ENCODE results near the gene SULF2.

DNA sequence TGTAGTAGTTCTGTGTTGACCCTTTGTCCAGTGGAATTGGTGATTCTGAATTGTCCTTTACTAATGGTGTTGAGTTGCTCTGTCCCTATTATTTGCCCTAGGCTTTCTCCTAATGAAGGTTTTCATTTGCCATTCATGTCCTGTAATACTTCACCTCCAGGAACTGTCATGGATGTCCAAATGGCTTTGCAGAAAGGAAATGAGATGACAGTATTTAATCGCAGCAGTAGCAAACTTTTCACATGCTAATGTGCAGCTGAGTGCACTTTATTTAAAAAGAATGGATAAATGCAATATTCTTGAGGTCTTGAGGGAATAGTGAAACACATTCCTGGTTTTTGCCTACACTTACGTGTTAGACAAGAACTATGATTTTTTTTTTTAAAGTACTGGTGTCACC is 131.4 kb downstream of the SULF2 start:
- TF ChIP-seq, protein P1, sequence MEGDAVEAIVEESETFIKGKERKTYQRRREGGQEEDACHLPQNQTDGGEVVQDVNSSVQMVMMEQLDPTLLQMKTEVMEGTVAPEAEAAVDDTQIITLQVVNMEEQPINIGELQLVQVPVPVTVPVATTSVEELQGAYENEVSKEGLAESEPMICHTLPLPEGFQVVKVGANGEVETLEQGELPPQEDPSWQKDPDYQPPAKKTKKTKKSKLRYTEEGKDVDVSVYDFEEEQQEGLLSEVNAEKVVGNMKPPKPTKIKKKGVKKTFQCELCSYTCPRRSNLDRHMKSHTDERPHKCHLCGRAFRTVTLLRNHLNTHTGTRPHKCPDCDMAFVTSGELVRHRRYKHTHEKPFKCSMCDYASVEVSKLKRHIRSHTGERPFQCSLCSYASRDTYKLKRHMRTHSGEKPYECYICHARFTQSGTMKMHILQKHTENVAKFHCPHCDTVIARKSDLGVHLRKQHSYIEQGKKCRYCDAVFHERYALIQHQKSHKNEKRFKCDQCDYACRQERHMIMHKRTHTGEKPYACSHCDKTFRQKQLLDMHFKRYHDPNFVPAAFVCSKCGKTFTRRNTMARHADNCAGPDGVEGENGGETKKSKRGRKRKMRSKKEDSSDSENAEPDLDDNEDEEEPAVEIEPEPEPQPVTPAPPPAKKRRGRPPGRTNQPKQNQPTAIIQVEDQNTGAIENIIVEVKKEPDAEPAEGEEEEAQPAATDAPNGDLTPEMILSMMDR (IDR thresholded peaks at IDR 0.05; ENCODE audit: low read depth, low read length, missing input control): no peak
- TF ChIP-seq, protein P2, sequence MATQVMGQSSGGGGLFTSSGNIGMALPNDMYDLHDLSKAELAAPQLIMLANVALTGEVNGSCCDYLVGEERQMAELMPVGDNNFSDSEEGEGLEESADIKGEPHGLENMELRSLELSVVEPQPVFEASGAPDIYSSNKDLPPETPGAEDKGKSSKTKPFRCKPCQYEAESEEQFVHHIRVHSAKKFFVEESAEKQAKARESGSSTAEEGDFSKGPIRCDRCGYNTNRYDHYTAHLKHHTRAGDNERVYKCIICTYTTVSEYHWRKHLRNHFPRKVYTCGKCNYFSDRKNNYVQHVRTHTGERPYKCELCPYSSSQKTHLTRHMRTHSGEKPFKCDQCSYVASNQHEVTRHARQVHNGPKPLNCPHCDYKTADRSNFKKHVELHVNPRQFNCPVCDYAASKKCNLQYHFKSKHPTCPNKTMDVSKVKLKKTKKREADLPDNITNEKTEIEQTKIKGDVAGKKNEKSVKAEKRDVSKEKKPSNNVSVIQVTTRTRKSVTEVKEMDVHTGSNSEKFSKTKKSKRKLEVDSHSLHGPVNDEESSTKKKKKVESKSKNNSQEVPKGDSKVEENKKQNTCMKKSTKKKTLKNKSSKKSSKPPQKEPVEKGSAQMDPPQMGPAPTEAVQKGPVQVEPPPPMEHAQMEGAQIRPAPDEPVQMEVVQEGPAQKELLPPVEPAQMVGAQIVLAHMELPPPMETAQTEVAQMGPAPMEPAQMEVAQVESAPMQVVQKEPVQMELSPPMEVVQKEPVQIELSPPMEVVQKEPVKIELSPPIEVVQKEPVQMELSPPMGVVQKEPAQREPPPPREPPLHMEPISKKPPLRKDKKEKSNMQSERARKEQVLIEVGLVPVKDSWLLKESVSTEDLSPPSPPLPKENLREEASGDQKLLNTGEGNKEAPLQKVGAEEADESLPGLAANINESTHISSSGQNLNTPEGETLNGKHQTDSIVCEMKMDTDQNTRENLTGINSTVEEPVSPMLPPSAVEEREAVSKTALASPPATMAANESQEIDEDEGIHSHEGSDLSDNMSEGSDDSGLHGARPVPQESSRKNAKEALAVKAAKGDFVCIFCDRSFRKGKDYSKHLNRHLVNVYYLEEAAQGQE (IDR thresholded peaks at IDR 0.05): no peak
- TF ChIP-seq JUND (IDR thresholded peaks at IDR 0.05): no peak
- TF ChIP-seq, protein P3, sequence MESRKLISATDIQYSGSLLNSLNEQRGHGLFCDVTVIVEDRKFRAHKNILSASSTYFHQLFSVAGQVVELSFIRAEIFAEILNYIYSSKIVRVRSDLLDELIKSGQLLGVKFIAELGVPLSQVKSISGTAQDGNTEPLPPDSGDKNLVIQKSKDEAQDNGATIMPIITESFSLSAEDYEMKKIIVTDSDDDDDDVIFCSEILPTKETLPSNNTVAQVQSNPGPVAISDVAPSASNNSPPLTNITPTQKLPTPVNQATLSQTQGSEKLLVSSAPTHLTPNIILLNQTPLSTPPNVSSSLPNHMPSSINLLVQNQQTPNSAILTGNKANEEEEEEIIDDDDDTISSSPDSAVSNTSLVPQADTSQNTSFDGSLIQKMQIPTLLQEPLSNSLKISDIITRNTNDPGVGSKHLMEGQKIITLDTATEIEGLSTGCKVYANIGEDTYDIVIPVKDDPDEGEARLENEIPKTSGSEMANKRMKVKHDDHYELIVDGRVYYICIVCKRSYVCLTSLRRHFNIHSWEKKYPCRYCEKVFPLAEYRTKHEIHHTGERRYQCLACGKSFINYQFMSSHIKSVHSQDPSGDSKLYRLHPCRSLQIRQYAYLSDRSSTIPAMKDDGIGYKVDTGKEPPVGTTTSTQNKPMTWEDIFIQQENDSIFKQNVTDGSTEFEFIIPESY (IDR thresholded peaks at IDR 0.05): no peak
